ENCODE data around the gene SLC5A9. TPM values are rescaled to one million over a fixed set of nuclear protein-coding genes. Genes with fewer than 3 reads are reported as not detected.

SLC5A9 gene
- total RNA-seq, 1 experiment from 2014 or later = not detected

DNA sequence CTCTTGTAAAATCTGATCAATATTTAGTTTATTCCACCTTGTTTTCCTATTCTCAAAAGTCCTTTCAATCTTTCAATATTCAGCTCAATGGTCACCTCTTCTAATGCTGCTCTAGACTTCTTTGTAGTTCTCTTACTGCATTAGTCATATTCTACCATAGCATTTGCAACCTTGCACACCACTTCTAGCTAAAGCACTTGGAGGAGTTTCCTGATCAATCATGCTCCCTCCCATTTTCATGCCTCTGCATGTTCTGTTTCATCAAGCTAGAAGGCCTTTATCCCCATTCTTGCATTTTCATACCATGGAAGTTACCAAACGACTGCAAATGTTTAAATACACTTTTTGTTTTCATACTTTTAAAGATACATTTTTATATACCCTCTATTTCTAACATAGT lies 72.1 kb downstream of the SLC5A9 start:
- no peaks in the 10 kb centered on the region for H4K20me1 ChIP-seq (ENCODE audit: control insufficient read depth, insufficient read depth, insufficient read length)
- H3K27ac ChIP-seq (ENCODE audit: insufficient read length, low read depth, low read length) = no peak overlapping the region
- no peak overlapping the region for H2AK5ac ChIP-seq (ENCODE audit: insufficient read length, low read length)
- H2AFZ ChIP-seq (ENCODE audit: low read length) = no peak overlapping the region
- H2BK5ac ChIP-seq (ENCODE audit: insufficient read length, low read length) = no peak overlapping the region
- peaks cover 1% of the 10 kb centered on the region; the same call in 1 of the 2 replicates for H3K27me3 Mint-ChIP-seq (ENCODE audit: low read depth)
- H3K4me2 ChIP-seq (ENCODE audit: insufficient read depth, insufficient read length, low read length) = no peak overlapping the region
- H4K8ac ChIP-seq (replicated peaks; ENCODE audit: insufficient read length, low read depth, low read length) = no peak overlapping the region
- H3K79me2 ChIP-seq (ENCODE audit: insufficient read depth, low read length) = no peaks in the 10 kb centered on the region
- H3K27ac Mint-ChIP-seq = no peak overlapping the region
- no peak overlapping the region for H3K4ac ChIP-seq (ENCODE audit: low read depth, low read length)
- no peaks in the 10 kb centered on the region; a peak in 1 of 4 replicates for H3K4me1 Mint-ChIP-seq
- H3K9me3 Mint-ChIP-seq = peaks cover 0 to 2% of the 10 kb centered on the region in 2 experiments; a peak in 1 of 5 replicates
- H3K9ac ChIP-seq (ENCODE audit: extremely low read depth, insufficient read length, low read length) = no peak overlapping the region
- H3K9me3 ChIP-seq (ENCODE audit: control insufficient read depth, low read depth, low read length) = no peaks in the 10 kb centered on the region
- H3K27me3 ChIP-seq (ENCODE audit: insufficient read depth, low read length) = no peaks in the 10 kb centered on the region
- H3K4me1 ChIP-seq (ENCODE audit: insufficient read depth, low read length) = no peaks in the 10 kb centered on the region
- no peak overlapping the region for H3K14ac ChIP-seq (ENCODE audit: insufficient read depth, low read length)
- H3K23ac ChIP-seq (ENCODE audit: insufficient read length, low read depth, low read length) = no peak overlapping the region
- no peaks in the 10 kb centered on the region; a peak in 2 of 7 replicates for H3K36me3 Mint-ChIP-seq (ENCODE audit: insufficient read depth in 1 of 3, low read depth in 3 of 3)
- H3K18ac ChIP-seq (ENCODE audit: insufficient read length, low read depth, low read length) = no peak overlapping the region
- no peaks in the 10 kb centered on the region for H3K79me1 ChIP-seq (ENCODE audit: insufficient read depth, low read depth, low read length, poor library complexity, severe bottlenecking)
- H3T11ph ChIP-seq (ENCODE audit: low read length) = no peak overlapping the region
- H4K5ac ChIP-seq (ENCODE audit: insufficient read length, low read depth, low read length) = no peak overlapping the region
- H2BK120ac ChIP-seq (ENCODE audit: low read depth, low read length, poor library complexity, severe bottlenecking) = no peak overlapping the region
- TF ChIP-seq, protein P1, sequence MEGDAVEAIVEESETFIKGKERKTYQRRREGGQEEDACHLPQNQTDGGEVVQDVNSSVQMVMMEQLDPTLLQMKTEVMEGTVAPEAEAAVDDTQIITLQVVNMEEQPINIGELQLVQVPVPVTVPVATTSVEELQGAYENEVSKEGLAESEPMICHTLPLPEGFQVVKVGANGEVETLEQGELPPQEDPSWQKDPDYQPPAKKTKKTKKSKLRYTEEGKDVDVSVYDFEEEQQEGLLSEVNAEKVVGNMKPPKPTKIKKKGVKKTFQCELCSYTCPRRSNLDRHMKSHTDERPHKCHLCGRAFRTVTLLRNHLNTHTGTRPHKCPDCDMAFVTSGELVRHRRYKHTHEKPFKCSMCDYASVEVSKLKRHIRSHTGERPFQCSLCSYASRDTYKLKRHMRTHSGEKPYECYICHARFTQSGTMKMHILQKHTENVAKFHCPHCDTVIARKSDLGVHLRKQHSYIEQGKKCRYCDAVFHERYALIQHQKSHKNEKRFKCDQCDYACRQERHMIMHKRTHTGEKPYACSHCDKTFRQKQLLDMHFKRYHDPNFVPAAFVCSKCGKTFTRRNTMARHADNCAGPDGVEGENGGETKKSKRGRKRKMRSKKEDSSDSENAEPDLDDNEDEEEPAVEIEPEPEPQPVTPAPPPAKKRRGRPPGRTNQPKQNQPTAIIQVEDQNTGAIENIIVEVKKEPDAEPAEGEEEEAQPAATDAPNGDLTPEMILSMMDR (conservative IDR thresholded peaks at IDR 0.05) = no peak
- H4K91ac ChIP-seq (ENCODE audit: insufficient read length, low read depth, low read length) = no peak overlapping the region
- no peak overlapping the region for H2BK12ac ChIP-seq (ENCODE audit: insufficient read length, low read depth, low read length)
- no CpG with 5 or more reads among the region's 1 CpG for WGBS (ENCODE audit: extremely low coverage, insufficient read length, low lambda C conversion rate)
- no peak overlapping the region for H2BK15ac ChIP-seq (ENCODE audit: low read depth, low read length)
- H3K23me2 ChIP-seq (ENCODE audit: insufficient read length, low read depth, low read length, poor library complexity, severe bottlenecking) = no peaks in the 10 kb centered on the region
- no peak overlapping the region for H3K56ac ChIP-seq (ENCODE audit: insufficient read length, low read depth, low read length)
- no peak overlapping the region for H3K4me3 Mint-ChIP-seq
- no peak for DNase-seq
- no peak overlapping the region for H2BK20ac ChIP-seq (ENCODE audit: low read depth, low read length, poor library complexity, severe bottlenecking)

Other genes starting within 250 kb of the SLC5A9 start
- gene TRABD2B, start 225.3 kb upstream of the SLC5A9 start, total RNA-seq (2021) = 1.9 and 2.3 TPM in 2 replicates
- 8.0 and 9.9 TPM in 2 replicates for gene SPATA6, start 249.5 kb downstream of the SLC5A9 start, total RNA-seq (2021)

Measured in H9 (cell line).